GM21447 (cell line): ENCODE data around the gene MAZ.
"Not testable (repeated sequence)": the region's sequence is repeated elsewhere in the genome, so short reads cannot be mapped to it uniquely, and the experiment has no call there.

Source experiments
- ATAC-seq: cut with Tn5 transposase; IDR thresholded peaks from one replicate; pipeline ENCODE4 v1.9.1; 2021; ENCODE audit not compliant: unreplicated experiment

Gene MAZ

GRCh38 chr16:29806099-29806579 is at the start of gene MAZ:
Gene MAZ, plus strand, starts transcription at chr16:29806529. Its CDS starts 173 bp downstream, at chr16:29806702.
- no peak for ATAC-seq

- ATAC-seq = no peak
These were observed 49.7 kb upstream of the MAZ start for GRCh38 chr16:29756654-29757053.

- ATAC-seq = not testable (repeated sequence)
These were observed 49.2 kb upstream of the MAZ start for GRCh38 chr16:29757086-29757485.

DNA sequence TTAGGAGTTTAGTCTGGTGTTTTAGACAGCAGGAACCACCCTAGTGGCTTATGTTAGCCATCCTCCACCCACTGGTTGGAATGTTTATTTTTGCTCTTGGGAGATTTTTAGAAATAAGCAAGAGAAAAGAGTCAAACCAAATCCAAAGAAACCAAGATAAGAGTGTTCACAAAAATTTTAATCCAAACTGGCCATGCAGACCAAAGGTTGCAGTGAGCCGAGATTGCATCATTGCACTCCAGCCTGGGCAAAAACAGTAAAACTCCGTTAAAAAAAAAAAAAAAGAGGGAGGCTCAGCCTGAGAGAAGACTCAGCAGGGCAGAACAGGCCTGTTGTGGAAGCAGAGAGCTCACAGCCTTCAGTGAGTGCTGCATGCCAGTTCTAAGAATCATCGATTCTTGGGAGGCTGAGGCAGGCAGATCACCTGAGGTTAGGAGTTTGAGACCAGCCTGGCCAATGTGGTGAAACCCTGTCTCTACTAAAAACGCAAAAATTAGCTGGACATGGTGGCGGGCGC is 48.3 kb upstream of the MAZ start:
- no peak for ATAC-seq

DNA sequence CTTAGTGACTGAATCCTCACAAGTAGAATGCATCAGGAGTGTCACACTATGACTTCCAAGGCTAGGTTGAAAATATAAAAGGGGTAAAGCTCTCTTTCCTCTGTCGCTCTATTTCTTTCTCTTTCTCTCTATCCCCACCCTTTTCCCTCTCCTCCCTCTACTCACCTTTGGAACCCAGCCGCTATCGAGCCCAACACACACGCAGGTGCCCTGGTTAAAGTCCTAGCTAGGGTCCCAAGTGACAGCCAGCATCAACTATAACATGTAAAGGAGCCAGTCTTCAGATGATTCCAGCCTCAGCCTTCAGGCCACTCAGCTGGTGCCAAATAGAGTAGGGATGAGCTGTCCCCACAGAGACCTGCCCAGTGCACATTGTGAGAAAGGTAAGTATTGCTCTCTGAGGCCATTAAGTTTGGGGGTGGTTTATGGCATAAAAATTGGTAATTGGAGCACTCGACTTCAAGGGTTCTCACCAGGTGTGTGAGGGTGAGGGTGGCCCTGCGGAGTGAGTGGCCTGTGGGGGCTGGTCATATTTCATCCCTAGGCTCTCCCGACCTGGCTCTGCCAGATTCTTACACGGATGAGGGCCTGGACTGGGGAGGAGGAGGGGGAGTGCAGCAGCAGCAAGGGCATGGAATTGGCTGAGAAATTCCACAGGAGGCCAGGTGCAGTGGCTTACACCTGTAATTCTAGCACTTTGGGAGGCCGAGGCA is 45.6 kb upstream of the MAZ start:
- ATAC-seq = no peak

DNA sequence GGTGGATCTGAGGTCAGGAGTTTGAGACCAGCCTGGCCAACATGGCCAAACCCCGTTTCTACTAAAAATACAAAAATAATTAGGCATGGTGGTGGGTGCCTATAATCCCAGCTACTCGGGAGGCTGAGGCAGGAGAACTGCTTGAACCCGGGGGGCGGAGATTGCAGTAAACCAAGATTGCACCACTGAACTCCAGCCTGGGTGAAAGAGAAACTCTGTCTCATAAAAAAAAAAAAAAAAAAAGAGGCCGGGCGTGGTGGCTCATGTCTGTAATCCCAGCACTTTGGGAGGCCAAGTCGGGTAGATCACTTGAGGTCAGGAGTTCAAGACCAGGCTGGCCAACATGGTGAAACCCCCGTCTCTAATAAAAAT is 45.1 kb upstream of the MAZ start:
- ATAC-seq = not testable (repeated sequence)

- no peak for ATAC-seq
These were observed 44.4 kb upstream of the MAZ start for GRCh38 chr16:29761882-29762281.

DNA sequence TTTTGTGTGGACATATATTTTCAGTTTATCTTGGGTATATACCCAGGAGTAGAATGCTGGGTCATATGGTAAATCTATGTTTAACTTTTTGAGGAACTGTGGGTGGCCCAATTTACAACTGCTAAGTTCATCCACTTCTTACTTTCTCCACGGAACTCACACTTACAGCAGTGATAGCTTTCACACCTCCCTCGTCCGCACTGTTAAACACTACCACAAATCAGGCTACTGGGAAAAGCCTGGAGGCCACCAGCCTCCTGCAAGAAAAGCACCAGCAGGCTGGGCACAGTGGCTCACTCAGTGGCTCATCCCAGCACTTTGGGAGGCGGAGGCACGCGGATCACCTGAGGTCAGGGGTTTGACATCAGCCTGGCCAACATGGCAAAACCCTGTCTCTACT is 43.0 kb upstream of the MAZ start:
- no peak for ATAC-seq

DNA sequence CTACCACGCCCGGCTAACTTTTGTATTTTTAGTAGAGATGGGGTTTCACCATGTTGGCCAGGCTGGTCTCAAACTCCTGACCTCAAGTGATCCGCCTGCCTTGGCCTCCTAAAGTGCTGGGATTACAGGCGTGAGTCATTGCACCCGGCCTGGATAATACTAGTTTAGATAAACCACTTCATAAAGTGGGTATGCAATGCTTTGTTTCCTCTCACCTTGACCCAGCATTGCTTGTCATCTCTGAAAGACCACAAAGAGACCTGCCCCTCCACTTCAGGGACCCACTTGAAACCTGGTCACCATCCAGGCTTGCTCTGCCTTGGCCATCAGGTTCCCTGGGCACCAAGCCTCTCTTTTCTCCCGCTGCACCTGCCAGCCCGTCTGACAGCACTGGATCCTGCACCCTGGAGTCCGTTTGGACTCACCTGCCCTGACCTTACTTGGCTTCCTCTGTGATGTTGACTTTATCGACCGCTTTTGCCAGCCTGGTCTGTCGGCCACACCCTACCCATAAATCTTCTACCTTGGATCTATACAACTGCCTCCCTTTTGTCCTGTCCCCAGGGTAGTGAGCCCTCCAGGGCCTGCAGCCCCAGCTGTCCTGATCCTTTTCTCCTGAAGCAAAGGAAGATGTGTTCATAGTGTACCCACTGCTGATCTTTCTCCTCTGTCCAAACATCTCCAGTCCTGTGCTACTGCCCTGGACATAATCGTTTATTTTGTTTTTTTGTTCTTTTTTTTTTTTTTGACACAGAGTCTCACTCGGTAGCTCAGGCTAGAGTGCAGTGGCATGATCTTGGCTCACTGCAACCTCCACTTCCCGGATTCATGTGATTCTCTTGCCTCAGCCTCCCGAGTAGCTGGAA is 40.9 kb upstream of the MAZ start:
- no peak for ATAC-seq

GRCh38 chr16:29766571-29766970 is 39.8 kb upstream of the MAZ start:
- no peak for ATAC-seq

- no peak for ATAC-seq
These were observed 39.3 kb upstream of the MAZ start for GRCh38 chr16:29767062-29767461.

- ATAC-seq = no peak
These were observed 36.8 kb upstream of the MAZ start for GRCh38 chr16:29769507-29769906.

DNA sequence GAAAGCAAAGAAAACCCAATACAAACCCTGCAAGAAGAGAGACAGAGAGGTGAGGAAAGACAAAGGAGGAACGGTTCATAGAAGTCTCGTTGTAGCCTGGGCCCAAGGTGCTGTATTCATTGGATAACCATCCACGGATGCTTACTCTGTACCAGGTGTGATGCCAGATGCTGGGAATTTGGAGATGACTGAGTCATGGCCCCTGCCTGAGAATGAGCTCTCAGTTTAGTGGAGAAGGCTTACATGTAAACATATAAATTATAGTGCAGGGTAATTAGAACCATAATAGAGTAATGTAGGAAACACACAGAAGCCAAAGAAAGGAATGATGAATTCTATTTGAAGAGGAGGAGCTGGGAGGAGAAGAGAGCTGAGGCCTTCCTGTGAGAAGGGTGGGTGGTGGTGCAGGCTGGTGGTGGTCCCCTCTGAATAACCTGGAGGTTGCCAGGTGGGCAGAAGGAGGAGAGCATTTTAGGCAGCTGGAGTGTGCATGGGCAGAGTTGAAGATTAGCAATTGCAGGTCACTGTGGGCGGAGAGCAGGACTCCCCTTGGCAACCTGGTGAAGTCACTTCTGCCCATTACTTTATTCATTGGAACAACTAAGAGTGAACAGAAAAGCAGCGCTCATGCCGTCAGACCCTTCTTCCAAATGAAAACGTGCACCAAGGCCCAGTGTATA is 35.9 kb upstream of the MAZ start:
- no peak for ATAC-seq

GRCh38 chr16:29772330-29772729 is 34.0 kb upstream of the MAZ start:
- ATAC-seq = not testable (repeated sequence)

GRCh38 chr16:29774730-29775129 is 31.6 kb upstream of the MAZ start:
- ATAC-seq = no peak

DNA sequence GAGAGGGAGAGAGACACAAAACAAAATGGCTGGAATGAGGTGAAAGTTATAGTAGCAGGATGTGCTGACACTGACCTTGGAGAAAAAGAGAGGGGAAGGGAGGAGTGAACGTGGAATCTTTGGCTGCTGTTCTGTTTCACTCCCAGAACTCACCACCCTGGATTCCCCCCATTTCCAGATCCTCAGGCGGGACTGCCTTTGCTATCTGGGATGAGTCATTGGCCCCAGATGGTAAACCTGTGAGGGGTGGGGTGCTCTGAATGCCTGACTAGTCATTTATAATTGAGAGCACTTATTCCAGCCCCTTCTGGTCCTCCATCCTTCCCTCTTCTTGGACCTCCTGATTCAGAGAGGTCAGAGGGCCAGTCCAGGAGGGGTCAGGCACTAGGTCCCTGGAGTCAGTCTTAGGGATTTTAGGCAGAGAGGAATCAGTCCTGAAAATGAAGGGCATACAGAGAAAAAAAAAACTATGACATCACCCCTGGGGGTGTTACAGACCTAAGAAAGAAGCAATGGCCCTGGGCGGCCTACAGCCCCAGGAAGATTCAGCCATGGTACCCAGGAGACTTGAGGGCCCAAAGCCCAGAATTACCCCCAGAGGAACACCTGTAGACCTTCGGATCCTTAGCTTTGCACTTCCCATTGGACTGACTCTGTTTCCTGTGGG is 30.5 kb upstream of the MAZ start:
- ATAC-seq = no peak

- no peak for ATAC-seq
These were observed 28.6 kb upstream of the MAZ start, which contains the start of gene ZG16 for GRCh38 chr16:29777576-29778350. Gene ZG16, plus strand, starts transcription at chr16:29778256. Its CDS starts 1,011 bp downstream, at chr16:29779267.

DNA sequence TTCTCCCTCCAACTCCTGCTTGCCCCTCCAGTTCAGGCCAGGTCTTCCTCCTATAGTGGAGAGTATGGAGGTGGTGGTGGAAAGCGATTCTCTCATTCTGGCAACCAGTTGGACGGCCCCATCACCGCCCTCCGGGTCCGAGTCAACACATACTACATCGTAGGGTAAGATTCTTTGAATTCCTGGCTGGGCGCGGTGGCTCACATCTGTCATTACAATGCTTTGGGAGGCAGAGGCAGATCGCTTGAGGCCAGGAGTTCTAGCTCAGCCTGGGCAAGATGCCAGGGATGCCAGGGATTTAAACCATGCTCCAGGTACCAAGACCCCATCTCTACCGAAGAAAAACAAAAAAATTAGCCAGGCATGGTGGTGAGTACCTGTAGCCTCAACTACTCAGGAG is 26.9 kb upstream of the MAZ start:
- ATAC-seq = no peak

DNA sequence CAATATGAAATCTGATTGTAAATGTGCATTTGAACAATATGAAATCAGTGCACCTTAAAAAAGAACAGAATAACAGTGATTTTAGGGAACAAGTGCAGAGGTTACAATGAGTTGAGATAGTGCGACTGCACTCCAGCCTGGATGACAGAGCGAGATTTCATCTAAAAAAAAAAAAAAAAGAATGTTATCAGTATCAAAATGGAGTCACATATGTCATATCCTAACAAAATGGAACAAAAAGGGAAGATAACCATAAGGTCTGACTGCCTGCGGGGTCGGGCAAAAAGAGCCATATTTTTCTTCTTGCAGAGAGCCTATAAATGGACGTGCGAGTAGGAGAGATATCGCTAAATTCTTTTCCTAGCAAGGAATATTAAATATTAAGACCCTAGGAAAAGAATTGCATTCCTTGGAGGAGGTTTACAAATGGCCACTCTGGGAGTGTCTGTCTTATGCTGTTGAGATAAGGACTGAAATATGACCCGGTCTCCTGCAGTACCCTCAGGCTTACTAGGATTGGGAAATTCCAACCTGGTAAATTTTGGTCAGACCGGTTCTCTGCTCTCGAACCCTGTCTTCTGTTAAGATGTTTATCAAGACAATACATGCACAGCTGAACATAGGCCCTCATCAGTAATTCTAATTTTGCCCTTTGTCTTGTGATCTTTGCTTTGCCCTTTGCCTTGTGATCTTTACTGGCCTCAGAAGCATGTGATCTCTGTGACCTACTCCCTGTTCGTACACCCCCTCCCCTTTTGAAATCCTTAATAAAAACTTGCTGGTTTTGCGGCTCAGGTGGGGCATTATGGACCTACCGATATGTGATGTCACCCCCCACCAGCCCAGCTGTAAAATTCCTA is 23.0 kb upstream of the MAZ start:
- ATAC-seq = not testable (repeated sequence)
